Tibial nerve (tissue), 4 donors: Measurements from ENCODE around the gene HECW1. TPM values are rescaled to one million over a fixed set of nuclear protein-coding genes. Genes with fewer than 3 reads are reported as not detected.

Source experiments
- DNase-seq, 2 donors: peaks; one replicate each; pipeline ENCODE4 v3.0.0-alpha.2; 2019; ENCODE audit warnings: low spot score in 2 of 2
- H3K27ac ChIP-seq, 4 donors: fragments of 200-600 bp; sonication (generic) in 3 of 4; one replicate each; pipeline ENCODE4 v1.5.1; 2017 to 2019; ENCODE audit warnings: mild to moderate bottlenecking in 1 of 4
- H3K27me3 ChIP-seq, 2 donors: fragments of 200-600 bp; sonication (generic) in 1 of 2; one replicate each; pipeline versions ENCODE4 v1.5.1 to v1.6.0; 2017 to 2019
- H3K36me3 ChIP-seq, 3 donors: fragments of 200-600 bp; sonication (generic); one replicate each; pipeline ENCODE4 v1.5.1; 2018 to 2019
- H3K4me1 ChIP-seq, 4 donors: fragments of 200-600 bp; sonication (generic) in 3 of 4; one replicate each; pipeline ENCODE4 v1.5.1; 2017 to 2019
- H3K4me3 ChIP-seq, 4 donors: fragments of 200-600 bp; sonication (generic) in 3 of 4; one replicate each; pipeline ENCODE4 v1.5.1; 2017 to 2019; ENCODE audit warnings: mild to moderate bottlenecking in 1 of 4, moderate library complexity in 1 of 4
- H3K9me3 ChIP-seq, 4 donors: fragments of 200-600 bp; sonication (generic) in 3 of 4; one replicate each; pipeline ENCODE4 v1.5.1; 2017 to 2019
- EP300 ChIP-seq, 2 donors: sonication (generic); formaldehyde crosslinking; IDR thresholded peaks; one replicate each; pipeline ENCODE4 v1.6.1; 2017; ENCODE audit warnings: antibody characterized with exemption in 2 of 2, mild to moderate bottlenecking in 1 of 2
- POLR2A ChIP-seq, 2 donors: fragments of 450-650 bp; IDR thresholded peaks; one replicate each; pipeline ENCODE4 v1.6.1; 2017; ENCODE audit warnings: antibody characterized with exemption in 2 of 2, mild to moderate bottlenecking in 2 of 2, moderate library complexity in 2 of 2
- WGBS, 2 donors: methylation state at CpG; one replicate each; pipeline ENCODE4 v1.1.5; 2018; 5-methylcytosine and 5-hydroxymethylcytosine counted together
- total RNA-seq, 4 donors: library from RNA; depleted of rRNA; stranded (reverse); fragments of >200 nt; gene quantifications; one replicate each; pipeline ENCODE4 v1.1.0, GENCODE V29; 2016
- TF ChIP-seq, protein P1 (sequence below), 5 experiments: fragments of 200-600 bp in 3 of 5; fragments of 450-650 bp in 2 of 5; sonication (generic) in 3 of 5; IDR thresholded peaks; one replicate each; pipeline ENCODE4 v1.5.1; 2016 to 2019; ENCODE audit warnings: antibody characterized with exemption in 5 of 5, mild to moderate bottlenecking in 3 of 5, moderate library complexity in 2 of 5

HECW1 gene
- total RNA-seq, 4 donors from 2014 or later, result 3.6 to 10.9 (median 6.5) TPM

DNA sequence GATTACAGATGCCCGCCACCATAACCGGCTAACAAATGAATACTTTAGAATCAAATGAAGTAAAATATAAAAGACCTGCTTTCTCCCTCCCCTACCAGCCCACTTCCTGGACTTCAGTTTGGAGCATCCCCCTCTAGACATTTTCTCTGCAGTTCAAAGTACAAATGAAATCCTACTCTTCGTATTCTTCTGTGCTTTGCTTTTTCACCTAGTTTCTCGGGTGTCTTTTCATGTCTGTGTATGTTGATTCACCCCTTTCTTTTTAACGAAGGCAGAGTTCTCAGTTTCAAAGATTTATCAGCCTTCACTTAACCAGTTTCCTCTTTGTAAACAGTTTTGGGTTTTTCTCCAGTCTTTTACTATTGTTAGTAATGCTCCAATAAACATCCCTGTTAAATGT, 324.6 kb downstream of the HECW1 start:
- H3K36me3 ChIP-seq, result no peaks in the 10 kb centered on the region
- no peak for DNase-seq
- no peak overlapping the region for H3K4me3 ChIP-seq
- no peaks in the 10 kb centered on the region for H3K27me3 ChIP-seq
- H3K4me1 ChIP-seq, result no peaks in the 10 kb centered on the region
- peaks cover 0 to 6% (median 0%) of the 10 kb centered on the region in 4 donors for H3K9me3 ChIP-seq
- no peak overlapping the region for H3K27ac ChIP-seq
- 48 to 63% methylated on average over 5 of the region's 5 CpGs for WGBS, 2 donors
- TF ChIP-seq EP300 (IDR thresholded peaks at IDR 0.05) (no peak), POLR2A (IDR thresholded peaks at IDR 0.05) (no peak)
- TF ChIP-seq, protein P1, sequence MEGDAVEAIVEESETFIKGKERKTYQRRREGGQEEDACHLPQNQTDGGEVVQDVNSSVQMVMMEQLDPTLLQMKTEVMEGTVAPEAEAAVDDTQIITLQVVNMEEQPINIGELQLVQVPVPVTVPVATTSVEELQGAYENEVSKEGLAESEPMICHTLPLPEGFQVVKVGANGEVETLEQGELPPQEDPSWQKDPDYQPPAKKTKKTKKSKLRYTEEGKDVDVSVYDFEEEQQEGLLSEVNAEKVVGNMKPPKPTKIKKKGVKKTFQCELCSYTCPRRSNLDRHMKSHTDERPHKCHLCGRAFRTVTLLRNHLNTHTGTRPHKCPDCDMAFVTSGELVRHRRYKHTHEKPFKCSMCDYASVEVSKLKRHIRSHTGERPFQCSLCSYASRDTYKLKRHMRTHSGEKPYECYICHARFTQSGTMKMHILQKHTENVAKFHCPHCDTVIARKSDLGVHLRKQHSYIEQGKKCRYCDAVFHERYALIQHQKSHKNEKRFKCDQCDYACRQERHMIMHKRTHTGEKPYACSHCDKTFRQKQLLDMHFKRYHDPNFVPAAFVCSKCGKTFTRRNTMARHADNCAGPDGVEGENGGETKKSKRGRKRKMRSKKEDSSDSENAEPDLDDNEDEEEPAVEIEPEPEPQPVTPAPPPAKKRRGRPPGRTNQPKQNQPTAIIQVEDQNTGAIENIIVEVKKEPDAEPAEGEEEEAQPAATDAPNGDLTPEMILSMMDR (IDR thresholded peaks at IDR 0.05), result no peak

DNA sequence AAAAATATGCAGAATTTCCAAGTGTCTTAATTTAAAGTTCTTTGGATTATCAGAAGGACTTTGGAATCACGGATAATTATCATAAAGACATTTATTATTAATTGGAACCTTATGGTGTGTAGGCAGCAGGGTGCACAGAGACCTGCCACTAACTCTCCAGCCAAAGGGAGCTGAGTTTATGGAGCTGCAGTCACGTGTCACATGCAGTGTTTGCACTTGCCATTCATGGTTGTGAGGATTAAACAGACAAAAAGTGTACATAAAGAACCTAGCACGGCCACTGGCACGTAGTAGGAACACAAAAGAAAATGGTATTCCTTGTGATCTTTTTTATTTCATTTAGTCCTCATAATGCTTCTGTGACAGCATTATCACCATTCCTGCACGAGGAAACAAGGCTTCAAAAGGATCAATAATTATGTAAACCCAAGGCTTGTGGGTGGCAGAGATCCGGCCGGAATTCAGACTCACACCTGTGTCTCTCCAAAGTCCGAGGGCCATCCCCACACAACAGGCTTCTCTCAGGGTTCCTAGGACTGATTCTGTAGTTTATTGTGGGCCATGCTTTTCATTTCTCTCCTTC, 326.5 kb downstream of the HECW1 start:
- DNase-seq, result no peak
- no peak overlapping the region for H3K27ac ChIP-seq
- no peaks in the 10 kb centered on the region for H3K9me3 ChIP-seq
- H3K27me3 ChIP-seq, result no peaks in the 10 kb centered on the region
- H3K36me3 ChIP-seq, result no peaks in the 10 kb centered on the region
- no peak overlapping the region for H3K4me3 ChIP-seq
- TF ChIP-seq POLR2A (IDR thresholded peaks at IDR 0.05) (no peak), EP300 (IDR thresholded peaks at IDR 0.05) (no peak)
- TF ChIP-seq, protein P1 (IDR thresholded peaks at IDR 0.05), result no peak
- 68 to 74% methylated on average over 8 of the region's 8 CpGs for WGBS, 2 donors
- no peaks in the 10 kb centered on the region for H3K4me1 ChIP-seq

DNA sequence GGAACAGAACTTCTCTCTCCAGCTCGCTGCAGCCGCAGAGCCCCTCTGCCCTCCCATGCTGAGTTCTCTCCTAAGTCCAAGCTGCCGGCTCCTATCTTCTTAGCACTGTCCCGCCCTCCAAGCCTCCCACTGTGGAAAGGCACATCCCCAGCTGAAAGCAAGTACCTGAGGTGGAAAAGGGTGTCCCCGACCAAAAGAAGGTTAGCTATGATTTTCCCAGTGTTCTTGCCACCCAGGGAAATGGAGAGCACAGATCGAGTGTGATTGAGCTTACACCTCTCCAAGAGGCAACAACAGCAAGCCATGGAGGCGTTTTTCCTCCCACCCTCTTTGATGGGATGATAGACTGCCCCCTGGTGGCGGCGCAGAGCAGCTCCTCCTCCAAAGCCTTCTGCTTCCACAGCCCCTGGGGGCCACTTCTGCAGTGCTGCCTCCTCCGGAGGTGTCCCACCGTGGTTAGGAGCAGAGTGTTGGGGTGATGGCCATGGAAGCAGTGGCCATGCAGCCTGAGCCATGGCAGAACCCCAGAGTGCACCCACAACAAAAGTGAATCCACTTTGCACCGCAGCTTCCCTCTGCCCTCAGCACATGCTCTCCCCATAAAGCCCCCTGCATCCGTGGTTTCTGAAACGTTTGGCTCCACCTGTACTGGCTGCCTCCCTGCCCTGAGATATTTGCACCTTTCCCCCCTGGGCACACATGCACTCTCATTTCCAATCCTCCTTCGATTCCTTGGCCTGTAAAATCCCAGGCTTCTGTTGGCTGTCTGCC, 327.4 kb downstream of the HECW1 start:
- no peak for DNase-seq
- Histone ChIP-seq H3K27me3 (no peaks in the 10 kb centered on the region), H3K9me3 (no peaks in the 10 kb centered on the region), H3K27ac (no peak overlapping the region), H3K4me1 (no peaks in the 10 kb centered on the region), H3K36me3 (no peaks in the 10 kb centered on the region), H3K4me3 (no peak overlapping the region)
- WGBS, 2 donors, result 52 to 60% methylated on average over 15 of the region's 15 CpGs
- no peak for TF ChIP-seq POLR2A (IDR thresholded peaks at IDR 0.05)
- TF ChIP-seq, protein P1 (IDR thresholded peaks at IDR 0.05), result peak; percentile 23 to 51 (median 43)

DNA sequence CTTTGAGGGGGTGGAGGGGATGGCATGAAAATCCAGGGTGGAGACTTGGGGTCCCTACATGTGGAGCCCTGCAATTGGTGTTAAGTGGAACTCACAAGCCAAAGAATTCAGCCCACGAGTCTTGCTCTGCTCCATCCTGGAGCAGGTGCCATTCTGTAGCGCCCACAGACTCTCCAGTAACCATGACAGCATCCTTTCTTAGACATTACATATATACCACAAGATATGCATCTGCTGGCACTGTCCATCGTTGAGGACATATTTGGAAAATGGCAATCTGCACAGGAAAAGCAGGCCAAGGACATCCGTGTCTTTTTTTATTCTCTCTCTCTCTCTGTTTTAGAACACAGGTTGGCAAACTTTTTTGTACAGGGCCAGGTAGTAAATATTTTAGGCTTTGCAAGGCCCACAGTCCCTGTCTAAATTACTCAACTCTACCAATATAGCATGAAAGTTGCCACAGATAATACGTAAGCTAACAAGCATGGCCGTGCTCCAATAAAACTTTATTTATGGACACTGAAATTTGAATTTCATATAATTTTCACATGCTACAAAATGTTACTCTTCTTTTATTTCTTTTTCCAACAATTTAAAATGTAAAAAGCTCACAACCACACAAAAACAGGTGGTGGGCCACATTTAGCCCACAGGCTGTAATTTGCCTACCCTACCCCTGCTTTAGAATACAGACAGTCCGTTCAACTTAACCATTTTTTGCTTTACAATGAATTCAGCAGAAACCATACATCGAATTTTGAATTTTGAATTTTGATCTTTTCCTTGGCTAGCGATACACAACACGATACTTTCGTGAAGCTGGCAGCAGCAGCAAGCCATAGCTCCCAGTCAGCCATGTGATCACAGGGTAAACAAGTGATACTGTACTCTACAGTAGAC, 329.0 kb downstream of the HECW1 start:
- H3K27ac ChIP-seq, result no peak overlapping the region
- DNase-seq, result no peak
- no peaks in the 10 kb centered on the region for H3K9me3 ChIP-seq
- TF ChIP-seq, protein P1 (IDR thresholded peaks at IDR 0.05), result no peak
- no peak for TF ChIP-seq EP300 (IDR thresholded peaks at IDR 0.05)
- no peak for TF ChIP-seq POLR2A (IDR thresholded peaks at IDR 0.05)
- no peak overlapping the region for H3K4me3 ChIP-seq
- no peaks in the 10 kb centered on the region for H3K27me3 ChIP-seq
- WGBS, 2 donors, result 88 to 94% methylated on average over 11 of the region's 11 CpGs
- no peaks in the 10 kb centered on the region for H3K36me3 ChIP-seq
- no peaks in the 10 kb centered on the region for H3K4me1 ChIP-seq
